Natural killer cell (primary cell): ENCODE measurements around the gene KRTAP13-2. TPM values are rescaled to one million over a fixed set of nuclear protein-coding genes. Genes with fewer than 3 reads are reported as not detected.

Experiments
- ATAC-seq, 3 donors: fragments of 150-1000 bp in 2 of 3; fragments of 200-7000 bp in 1 of 3; cut with Tn5 transposase; 1 replicate in 1 of 3; 2 replicates in 2 of 3; pipeline ENCODE4 v1.10.0; 2021; ENCODE audit warnings: mild to moderate bottlenecking in 2 of 3, moderate library complexity in 2 of 3
- DNase-seq, 2 donors: peaks; one replicate each; pipeline versions ENCODE4 v3.0.0 to v3.0.0-alpha.2; 2013 to 2021; ENCODE audit warnings: mixed read lengths in 1 of 2
- H3K27ac ChIP-seq: one replicate; pipeline ENCODE4 v1.5.1; 2013; ENCODE audit warnings: mild to moderate bottlenecking, low read length
- H3K27me3 ChIP-seq: one replicate; pipeline ENCODE4 v1.6.1; 2013; ENCODE audit warnings: low read length; ENCODE audit not compliant: control insufficient read depth, insufficient read depth
- H3K36me3 ChIP-seq: one replicate; pipeline ENCODE4 v1.6.1; 2013; ENCODE audit warnings: low read length; ENCODE audit not compliant: control insufficient read depth, insufficient read depth
- H3K4me1 ChIP-seq: one replicate; pipeline ENCODE4 v1.6.1; 2013; ENCODE audit warnings: low read length; ENCODE audit not compliant: control insufficient read depth, insufficient read depth
- H3K4me3 ChIP-seq: one replicate; pipeline ENCODE4 v1.5.1; 2013; ENCODE audit warnings: low read length
- H3K9me3 ChIP-seq: one replicate; pipeline ENCODE4 v1.6.1; 2013; ENCODE audit warnings: low read length; ENCODE audit not compliant: control insufficient read depth, insufficient read depth
- H3K27ac Mint-ChIP-seq, 2 donors: one replicate each; pipeline ENCODE4 v1.8.0; 2022; ENCODE audit warnings: mild to moderate bottlenecking in 2 of 2, mixed read lengths in 2 of 2, moderate library complexity in 1 of 2
- H3K27me3 Mint-ChIP-seq, 2 donors: one replicate each; pipeline ENCODE4 v1.8.0; 2022; ENCODE audit warnings: low read depth in 2 of 2, mixed read lengths in 2 of 2
- H3K36me3 Mint-ChIP-seq: one replicate; pipeline ENCODE4 v1.8.0; 2022; ENCODE audit warnings: mixed read lengths
- H3K4me1 Mint-ChIP-seq, 2 donors: one replicate each; pipeline ENCODE4 v1.8.0; 2022; ENCODE audit warnings: mixed read lengths in 2 of 2
- H3K4me3 Mint-ChIP-seq: one replicate; pipeline ENCODE4 v1.8.0; 2022; ENCODE audit warnings: mild to moderate bottlenecking, moderate library complexity, mixed read lengths
- H3K9me3 Mint-ChIP-seq, 2 donors: one replicate each; pipeline ENCODE4 v1.8.0; 2022; ENCODE audit warnings: mixed read lengths in 2 of 2
- WGBS: methylation state at CpG from one replicate; pipeline ENCODE4 v1.1.7; 2013; ENCODE audit warnings: missing lambda C conversion rate; ENCODE audit not compliant: insufficient coverage; 5-methylcytosine and 5-hydroxymethylcytosine counted together
- intact Hi-C: fragments of 100-400 bp; cut with micrococcal nuclease; formaldehyde crosslinking; loops from one replicate; pipeline ENCODE4 v1.14.2; 2022
- total RNA-seq, 4 donors: library from RNA; stranded (reverse); fragments of 120-200 nt in 1 of 4; gene quantifications; one replicate each; pipeline versions ENCODE4 v1.2.3 to v1.2.4, GENCODE V29; 2013 to 2022
- TF ChIP-seq, protein P1 (sequence below): fragments of 200-600 bp; IDR thresholded peaks from one replicate; pipeline ENCODE4 v1.8.0; 2022; ENCODE audit warnings: antibody characterized with exemption

KRTAP13-2 gene
- total RNA-seq, 3 donors from 2014 or later (not counting 1 experiment from before 2014, with no cell fraction given) = not detected

DNA sequence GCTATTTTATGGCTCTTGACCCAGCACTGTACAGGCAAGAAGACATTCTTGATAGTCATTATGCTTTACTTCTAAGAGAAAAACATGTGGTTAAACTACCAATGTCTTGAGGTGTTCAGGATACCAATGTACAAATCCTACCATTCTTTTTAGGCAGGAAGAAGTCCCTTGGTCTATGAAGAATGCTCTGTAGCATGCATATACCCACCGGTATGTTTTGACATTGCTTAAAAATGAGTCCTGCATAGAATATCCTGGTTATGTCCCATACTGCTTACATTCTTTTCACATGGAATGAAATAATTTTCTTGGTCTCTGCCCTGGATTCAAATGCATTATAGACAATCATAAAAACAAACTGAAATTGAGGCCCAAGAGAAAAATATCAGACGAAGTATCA is 39.4 kb downstream of the KRTAP13-2 start:
- Mint-ChIP-seq H3K9me3 (no peaks in the 10 kb centered on the region), H3K27ac (no peak overlapping the region), H3K4me3 (no peak overlapping the region), H3K27me3 (no peaks in the 10 kb centered on the region), H3K36me3 (no peaks in the 10 kb centered on the region), H3K4me1 (no peaks in the 10 kb centered on the region)
- TF ChIP-seq, protein P1, sequence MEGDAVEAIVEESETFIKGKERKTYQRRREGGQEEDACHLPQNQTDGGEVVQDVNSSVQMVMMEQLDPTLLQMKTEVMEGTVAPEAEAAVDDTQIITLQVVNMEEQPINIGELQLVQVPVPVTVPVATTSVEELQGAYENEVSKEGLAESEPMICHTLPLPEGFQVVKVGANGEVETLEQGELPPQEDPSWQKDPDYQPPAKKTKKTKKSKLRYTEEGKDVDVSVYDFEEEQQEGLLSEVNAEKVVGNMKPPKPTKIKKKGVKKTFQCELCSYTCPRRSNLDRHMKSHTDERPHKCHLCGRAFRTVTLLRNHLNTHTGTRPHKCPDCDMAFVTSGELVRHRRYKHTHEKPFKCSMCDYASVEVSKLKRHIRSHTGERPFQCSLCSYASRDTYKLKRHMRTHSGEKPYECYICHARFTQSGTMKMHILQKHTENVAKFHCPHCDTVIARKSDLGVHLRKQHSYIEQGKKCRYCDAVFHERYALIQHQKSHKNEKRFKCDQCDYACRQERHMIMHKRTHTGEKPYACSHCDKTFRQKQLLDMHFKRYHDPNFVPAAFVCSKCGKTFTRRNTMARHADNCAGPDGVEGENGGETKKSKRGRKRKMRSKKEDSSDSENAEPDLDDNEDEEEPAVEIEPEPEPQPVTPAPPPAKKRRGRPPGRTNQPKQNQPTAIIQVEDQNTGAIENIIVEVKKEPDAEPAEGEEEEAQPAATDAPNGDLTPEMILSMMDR = no peak
- DNase-seq = no peak
- H3K27me3 ChIP-seq = no peaks in the 10 kb centered on the region
- 95% methylated on average over 2 of the region's 2 CpGs for WGBS
- no peak for ATAC-seq
- H3K27ac ChIP-seq = no peak overlapping the region
- intact Hi-C loops = no loop called here
- no peaks in the 10 kb centered on the region for H3K4me1 ChIP-seq
- no peaks in the 10 kb centered on the region for H3K36me3 ChIP-seq
- peaks cover 3% of the 10 kb centered on the region for H3K9me3 ChIP-seq
- H3K4me3 ChIP-seq = no peak overlapping the region

DNA sequence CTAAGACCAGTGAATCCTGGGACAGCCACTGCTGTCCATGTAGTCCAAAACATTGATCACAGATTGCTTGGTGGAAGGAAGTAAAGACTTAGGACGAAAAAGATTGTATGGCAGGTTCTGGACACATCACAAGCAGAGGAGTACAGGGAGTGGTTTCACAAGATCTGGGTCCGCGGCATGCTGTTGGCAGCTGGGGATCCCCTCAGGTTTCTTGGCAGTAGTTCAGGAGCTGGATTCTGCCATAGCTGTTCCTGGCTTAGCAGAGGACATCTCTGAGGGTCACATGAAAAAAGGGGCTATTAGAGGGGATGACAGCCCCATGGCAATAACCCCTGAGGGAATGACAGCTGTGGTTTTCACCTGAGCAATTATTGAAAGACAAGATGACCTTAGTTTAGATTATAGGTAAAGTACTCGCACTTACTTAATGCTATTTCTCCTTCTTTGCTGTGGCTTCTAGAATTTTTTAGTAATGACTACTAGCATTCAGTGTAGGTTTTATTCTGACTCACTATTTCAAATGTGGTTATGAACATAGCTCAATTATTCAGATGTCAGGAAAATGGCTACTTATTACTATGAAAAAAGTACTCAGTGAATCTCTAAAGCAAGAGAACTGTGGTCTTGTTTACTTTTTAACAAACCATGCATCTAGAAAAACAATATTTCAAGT is 42.7 kb downstream of the KRTAP13-2 start:
- Mint-ChIP-seq H3K27ac (no peak overlapping the region), H3K27me3 (no peaks in the 10 kb centered on the region), H3K9me3 (peaks cover 3 to 8% of the 10 kb centered on the region in 2 donors), H3K4me1 (no peaks in the 10 kb centered on the region), H3K36me3 (no peaks in the 10 kb centered on the region), H3K4me3 (no peak overlapping the region)
- no peaks in the 10 kb centered on the region for H3K36me3 ChIP-seq
- H3K27ac ChIP-seq = no peak overlapping the region
- no peaks in the 10 kb centered on the region for H3K4me1 ChIP-seq
- ATAC-seq = no peak
- WGBS = 85% methylated on average over 3 of the region's 4 CpGs
- TF ChIP-seq, protein P1 = no peak
- H3K9me3 ChIP-seq = peaks cover 3% of the 10 kb centered on the region
- intact Hi-C loops = no loop called here
- no peak overlapping the region for H3K4me3 ChIP-seq
- DNase-seq = no peak
- H3K27me3 ChIP-seq = no peaks in the 10 kb centered on the region

DNA sequence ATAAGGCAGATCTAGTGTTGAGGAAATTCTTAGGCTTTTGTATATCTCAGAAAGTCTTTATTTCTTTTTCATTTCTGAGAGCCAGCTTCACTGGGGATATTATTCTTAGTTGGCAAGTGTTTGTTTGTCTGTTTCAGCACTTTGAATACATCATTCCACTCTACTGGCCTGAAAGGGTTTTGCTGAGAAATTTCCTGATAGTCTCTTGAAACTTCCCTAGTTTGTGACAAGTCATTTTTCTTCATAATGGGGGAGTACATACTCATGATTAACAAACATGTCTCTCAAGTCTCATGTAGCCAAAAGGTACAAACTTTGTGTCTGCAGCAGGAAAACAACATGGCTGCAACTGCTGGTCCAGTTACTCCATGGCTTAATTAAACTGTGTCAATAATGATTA is 45.7 kb downstream of the KRTAP13-2 start:
- Mint-ChIP-seq H3K27ac (no peak overlapping the region), H3K27me3 (no peaks in the 10 kb centered on the region), H3K36me3 (no peaks in the 10 kb centered on the region), H3K4me1 (no peaks in the 10 kb centered on the region), H3K4me3 (no peak overlapping the region), H3K9me3 (peaks cover 4 to 9% of the 10 kb centered on the region in 2 donors)
- Histone ChIP-seq H3K4me1 (no peaks in the 10 kb centered on the region), H3K36me3 (no peaks in the 10 kb centered on the region), H3K27me3 (no peaks in the 10 kb centered on the region), H3K4me3 (no peak overlapping the region), H3K27ac (no peak overlapping the region), H3K9me3 (peaks cover 3% of the 10 kb centered on the region)
- no peak for DNase-seq
- TF ChIP-seq, protein P1 = no peak
- intact Hi-C loops = no loop called here
- ATAC-seq = no peak

Other genes with a start within 250 kb of the KRTAP13-2 start
- not detected for gene CLDN17, start 205.5 kb downstream of the KRTAP13-2 start, total RNA-seq
- not detected for gene CLDN8, start 156.2 kb downstream of the KRTAP13-2 start, total RNA-seq
- not detected for gene KRTAP24-1, start 89.3 kb downstream of the KRTAP13-2 start, total RNA-seq
- gene KRTAP25-1, start 82.8 kb downstream of the KRTAP13-2 start, total RNA-seq = not detected
- not detected for gene KRTAP26-1, start 52.0 kb downstream of the KRTAP13-2 start, total RNA-seq
- gene KRTAP27-1, start 34.6 kb downstream of the KRTAP13-2 start, total RNA-seq = not detected
- gene KRTAP23-1, start 23.7 kb downstream of the KRTAP13-2 start, total RNA-seq = not detected
- not detected for gene KRTAP13-1, start 23.8 kb upstream of the KRTAP13-2 start, total RNA-seq
- gene KRTAP13-3, start 53.7 kb upstream of the KRTAP13-2 start, total RNA-seq = not detected
- gene KRTAP13-4, start 57.9 kb upstream of the KRTAP13-2 start, total RNA-seq = not detected
- not detected for gene KRTAP15-1, start 68.0 kb upstream of the KRTAP13-2 start, total RNA-seq
- not detected for gene KRTAP19-1, start 108.1 kb upstream of the KRTAP13-2 start, total RNA-seq
- not detected for gene KRTAP19-2, start 115.2 kb upstream of the KRTAP13-2 start, total RNA-seq
- not detected for gene KRTAP19-3, start 119.7 kb upstream of the KRTAP13-2 start, total RNA-seq
- gene KRTAP19-4, start 124.9 kb upstream of the KRTAP13-2 start, total RNA-seq = not detected
- gene KRTAP19-5, start 129.9 kb upstream of the KRTAP13-2 start, total RNA-seq = not detected
- not detected for gene KRTAP19-6, start 169.6 kb upstream of the KRTAP13-2 start, total RNA-seq
- gene KRTAP19-7, start 189.0 kb upstream of the KRTAP13-2 start, total RNA-seq = not detected
- gene KRTAP22-2, start 218.1 kb upstream of the KRTAP13-2 start, total RNA-seq = not detected
- gene KRTAP6-3, start 220.2 kb upstream of the KRTAP13-2 start, total RNA-seq = not detected
- gene KRTAP6-2, start 226.6 kb upstream of the KRTAP13-2 start, total RNA-seq = not detected
- gene KRTAP22-1, start 228.8 kb upstream of the KRTAP13-2 start, total RNA-seq = not detected
- gene KRTAP6-1, start 241.7 kb upstream of the KRTAP13-2 start, total RNA-seq = not detected
- gene KRTAP20-1, start 244.2 kb upstream of the KRTAP13-2 start, total RNA-seq = not detected
- not detected for gene KRTAP20-4, start 248.4 kb upstream of the KRTAP13-2 start, total RNA-seq